HG02885 (cell line): ENCODE results near the gene TMEM109.
A peak's percentile ranks its signal among the peaks of the same experiment; 100 is the strongest.

Experiments used
- ATAC-seq: cut with Tn5 transposase; IDR thresholded peaks from one replicate; pipeline ENCODE4 v1.9.1; 2021; ENCODE audit warnings: mild to moderate bottlenecking; ENCODE audit not compliant: unreplicated experiment, poor library complexity

The TMEM109 gene

DNA sequence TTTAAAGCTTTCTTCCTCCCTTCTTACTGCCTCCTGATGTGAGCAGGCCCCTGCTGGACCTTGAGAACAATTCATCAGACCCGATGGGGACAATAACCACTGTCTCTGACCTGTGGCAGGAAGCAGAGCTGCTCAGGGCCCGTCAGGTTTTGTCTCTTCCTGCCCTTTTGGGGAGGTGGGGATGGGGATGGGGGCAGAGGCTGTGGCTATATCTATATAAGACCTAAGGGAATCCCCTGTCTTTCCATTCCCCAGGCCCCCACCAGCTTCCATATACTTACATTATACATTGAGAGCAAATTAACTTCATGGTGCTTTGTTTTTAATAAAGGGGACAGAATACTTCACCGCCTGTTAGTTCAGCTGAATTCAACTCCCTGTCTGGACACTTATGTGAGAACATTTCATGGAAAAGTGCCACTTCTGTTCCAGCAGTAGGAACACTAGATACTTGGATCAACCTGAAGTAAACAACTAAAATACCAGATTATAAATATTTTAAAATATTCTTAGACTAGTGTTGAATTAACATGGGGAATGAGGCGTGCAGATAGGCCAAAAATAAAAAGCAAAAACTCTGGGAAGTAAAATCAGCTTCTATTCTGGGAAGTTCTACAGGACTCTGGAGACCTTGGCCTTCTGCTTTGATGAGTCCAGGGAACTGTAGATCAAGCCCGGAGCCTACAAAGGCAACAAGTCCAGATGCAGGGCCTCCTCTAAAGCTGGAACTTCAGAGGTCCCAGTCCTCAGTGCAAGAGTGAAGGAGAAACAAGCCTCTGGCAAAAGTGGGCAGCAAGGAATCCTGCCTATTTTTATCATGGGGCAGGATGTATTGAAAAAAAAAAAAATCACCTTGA, 35.5 kb upstream of the TMEM109 start:
- ATAC-seq = no peak

DNA sequence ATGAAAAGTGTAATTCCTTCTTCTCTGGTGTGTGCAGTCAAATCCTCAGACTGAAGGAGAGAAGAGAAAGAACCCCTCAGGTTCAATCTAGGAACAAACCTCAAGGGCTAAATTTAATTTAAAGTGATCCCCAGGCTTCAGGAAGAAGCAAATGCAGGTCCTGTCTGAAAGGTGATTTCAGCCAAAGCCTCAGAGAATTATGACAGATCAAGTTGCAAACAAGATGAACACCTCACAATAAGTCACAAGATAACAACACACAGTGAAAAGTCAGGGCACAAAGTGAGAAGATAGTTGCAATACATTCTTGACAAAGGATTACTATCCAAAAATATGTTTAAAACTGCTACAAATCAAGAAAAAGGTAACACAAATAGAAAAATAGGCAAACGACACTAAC, 34.9 kb upstream of the TMEM109 start:
- no peak for ATAC-seq

DNA sequence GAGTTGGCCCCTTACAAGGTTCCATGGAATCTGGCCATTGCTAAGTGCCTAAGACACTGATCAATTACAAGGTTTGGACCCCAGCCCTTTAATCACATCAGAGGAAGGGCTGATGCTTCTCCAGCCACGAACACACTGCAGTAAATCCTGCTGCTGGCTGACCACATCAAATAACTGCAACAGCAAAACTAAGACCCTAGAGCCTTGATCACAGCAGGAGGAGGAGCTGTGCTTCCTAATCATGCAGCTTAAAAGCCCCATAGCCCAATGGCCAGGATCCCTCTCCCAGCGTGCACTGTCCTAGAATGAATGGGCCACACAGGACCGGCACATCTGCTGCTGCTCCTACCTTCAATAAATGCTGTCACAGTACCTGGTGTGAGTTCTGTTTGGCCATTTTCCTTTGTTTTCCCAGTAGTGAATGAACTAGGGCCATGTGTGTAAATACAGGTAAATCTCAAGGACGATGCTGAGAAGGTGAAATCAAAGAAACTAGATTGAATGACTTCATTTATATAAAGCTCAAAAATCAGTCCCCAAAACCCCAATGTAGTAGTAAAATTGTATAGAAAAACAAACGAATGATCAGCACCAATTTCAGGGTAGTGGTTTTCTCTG, 33.9 kb upstream of the TMEM109 start:
- ATAC-seq = no peak

DNA sequence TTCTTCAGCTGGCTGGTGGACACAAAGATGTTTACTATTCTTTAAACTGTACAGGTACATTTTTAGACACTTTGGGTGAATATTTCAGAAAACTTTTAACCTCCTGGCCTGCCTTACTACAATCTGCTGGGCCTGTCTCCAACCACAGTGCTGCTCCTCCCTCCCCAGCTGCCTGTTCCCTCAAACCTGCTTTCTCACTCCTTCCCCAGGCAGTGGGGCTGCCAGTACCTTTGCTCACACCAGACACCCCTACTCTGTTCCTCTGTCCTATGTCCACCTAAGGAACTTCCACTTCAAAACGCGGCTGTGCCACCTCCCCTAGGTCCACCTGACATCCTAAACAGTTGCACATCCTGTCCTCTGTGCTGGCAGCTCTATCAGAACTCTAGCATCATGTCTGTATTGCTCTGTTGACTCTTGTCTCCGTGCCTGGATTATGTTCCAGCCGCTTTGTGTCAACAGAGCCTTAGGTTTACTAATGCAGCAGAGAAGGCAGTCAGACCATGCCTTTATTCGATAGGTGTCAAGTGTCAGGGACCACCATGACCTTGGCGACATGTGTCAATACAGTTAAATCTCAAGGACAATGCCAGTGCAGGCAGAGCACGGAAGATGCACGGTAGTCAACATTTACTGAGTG, 33.2 kb upstream of the TMEM109 start:
- ATAC-seq = no peak

DNA sequence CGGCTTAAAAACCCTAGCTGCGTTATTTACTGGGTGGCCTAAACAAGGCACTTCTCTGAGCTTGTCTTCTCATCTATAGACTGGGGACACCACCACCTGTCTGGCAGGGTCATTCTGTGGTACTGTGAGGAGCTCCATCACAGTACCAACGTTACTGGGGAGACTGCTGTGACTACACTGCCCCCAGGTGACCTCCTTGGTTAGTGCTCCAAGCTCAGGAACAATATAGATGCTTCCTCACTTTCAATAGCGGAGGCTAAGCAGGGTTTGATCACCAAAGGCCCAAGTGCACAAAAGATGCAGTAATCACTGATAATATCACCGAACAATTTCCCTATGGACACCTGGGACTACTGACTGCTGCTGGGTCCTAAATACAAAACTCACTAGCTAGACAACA, 26.4 kb upstream of the TMEM109 start:
- no peak for ATAC-seq

DNA sequence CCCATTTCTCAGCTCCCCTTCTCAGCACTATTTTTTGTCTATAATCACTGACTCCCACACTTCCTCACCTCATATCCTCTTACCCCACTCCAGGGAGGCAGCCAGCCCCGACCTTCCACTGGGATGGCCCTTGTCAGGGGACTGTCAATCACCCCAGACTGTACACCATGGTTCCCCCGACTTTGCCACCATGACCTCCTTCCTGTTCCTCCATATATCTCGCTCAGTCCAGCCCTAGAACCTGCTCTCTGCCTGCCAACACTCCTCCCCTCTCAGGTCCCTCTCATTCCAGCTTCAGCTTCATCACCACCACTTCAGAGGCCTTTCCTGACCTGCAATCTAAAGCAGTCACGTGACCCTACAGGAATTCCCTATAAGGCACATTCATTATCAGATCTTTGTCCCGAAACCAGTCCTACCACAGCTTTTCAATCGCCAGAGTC, 24.1 kb upstream of the TMEM109 start:
- no peak for ATAC-seq

DNA sequence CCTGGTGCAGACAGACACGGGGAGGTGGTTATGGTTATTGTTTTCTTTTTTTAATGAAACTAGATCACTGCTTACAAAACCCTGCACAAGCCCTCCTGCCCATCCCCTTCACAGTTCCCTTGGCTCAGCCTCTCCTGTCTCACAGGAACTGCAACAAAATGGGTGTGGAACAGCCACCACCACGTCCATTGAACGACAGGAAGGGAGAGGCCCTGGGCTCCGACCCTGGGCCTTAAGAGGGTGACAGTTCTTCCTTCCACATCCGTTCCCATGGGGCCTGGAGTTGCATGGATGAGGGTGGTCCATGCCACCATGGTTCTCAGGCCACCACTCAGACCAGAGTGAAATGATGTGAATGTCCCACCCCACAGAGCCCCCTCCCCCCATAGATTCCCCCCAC, 23.3 kb upstream of the TMEM109 start:
- no peak for ATAC-seq

DNA sequence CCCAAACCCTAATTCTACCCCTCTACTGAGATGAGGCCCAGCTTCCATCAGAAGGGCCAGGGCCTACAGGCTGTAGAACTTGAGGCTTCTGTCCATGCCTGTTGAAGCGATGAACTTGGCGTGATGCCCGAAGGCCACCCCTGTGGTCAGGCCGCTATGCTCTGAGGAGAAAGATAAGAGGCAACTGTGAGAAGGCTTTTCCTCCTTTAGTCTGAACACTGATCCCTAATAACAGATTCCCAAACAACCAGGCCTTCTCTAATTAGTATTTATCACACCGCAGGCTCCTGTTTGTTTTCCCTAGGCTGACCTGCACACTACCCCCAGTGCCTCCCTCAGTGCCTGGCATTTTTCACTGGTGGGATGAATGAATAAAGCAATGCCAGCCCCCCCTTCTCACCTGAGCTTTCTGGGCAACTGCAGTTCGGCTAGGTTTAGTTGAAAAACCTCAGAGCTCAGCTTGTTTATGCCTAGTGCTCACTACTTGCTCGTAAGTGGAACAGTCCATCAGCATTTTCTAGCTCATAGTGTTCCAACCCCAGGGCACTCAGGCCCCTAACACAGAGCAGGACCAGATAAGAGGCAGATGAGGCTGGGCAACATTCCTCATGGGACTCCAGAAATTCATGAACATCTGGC, 22.7 kb upstream of the TMEM109 start:
- ATAC-seq = no peak

DNA sequence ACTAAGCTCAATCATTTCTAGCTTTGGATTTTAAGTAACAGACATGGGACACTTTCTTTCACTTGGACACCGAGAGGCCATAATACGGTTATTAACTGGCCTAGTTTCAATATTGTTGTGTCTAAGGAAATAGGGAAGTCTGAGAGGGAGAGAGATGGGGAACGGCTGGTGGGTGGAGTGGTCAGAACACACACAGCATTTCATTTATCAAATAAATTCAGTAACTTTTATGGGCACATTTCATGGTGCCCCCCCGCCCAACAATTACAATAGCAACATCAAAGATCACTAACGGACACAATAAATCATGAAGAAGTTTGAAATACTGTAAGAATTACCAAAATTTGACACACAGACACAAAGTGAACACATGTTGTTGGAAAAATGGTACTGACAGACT, 18.3 kb upstream of the TMEM109 start:
- ATAC-seq = no peak

DNA sequence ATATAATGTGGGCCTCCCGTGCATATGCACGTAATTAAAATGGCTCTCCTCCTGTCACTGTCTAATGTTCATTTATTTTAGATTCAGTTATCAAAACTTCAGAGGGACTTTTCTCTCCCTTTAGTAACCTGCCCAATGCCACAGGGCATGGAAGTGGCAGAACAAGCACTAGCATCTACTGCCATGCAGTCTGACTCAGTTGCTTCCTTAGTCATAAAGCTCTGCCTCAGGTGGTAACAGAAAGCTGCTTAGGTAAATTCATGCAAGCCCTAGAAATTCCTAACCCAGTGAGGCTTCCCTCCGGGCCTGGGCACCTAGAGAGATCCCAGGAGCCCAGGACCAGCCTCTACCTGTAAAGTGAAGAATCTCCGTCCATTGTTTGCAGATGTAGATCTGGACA, 16.5 kb upstream of the TMEM109 start:
- no peak for ATAC-seq

DNA sequence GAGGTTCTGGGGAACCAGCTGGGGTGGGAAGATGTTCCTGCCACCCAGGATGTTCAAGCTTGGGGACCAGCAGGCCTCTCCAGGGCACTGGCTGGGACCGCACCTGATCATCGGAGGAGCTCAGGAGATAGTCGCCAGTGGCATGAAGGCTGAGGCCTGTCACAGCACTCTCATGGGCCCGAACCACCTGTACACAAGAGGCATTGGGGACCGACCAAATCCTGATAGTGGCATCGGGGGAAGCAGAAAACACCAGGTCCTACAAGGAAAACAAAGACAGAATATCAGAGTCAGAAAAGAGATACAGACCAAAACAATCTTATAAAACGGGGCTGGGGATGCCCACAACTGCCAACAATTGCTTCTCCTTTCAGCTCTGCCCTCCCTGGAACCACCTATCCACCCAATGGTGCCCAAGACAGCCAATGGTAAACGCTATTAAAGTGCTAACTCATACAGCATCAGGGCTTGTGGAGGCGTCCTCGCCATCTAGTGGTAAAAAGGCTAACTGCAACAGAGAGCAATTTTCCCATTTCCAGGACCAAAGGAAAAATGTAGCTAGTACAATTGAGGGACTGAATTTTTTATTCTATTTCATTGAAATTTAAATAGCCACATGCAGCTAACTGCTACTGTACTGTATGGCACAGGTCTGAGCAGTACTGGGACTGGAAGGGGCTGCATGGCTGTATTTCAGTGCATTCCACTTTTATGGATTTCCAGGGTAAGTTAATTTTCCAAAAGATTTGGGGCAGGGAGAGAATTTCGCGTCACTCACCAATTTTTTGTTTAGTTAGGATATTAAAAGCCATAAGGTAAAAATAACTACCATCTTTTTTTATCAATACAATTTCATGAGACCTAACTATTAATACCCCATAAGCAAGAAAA, 14.7 kb upstream of the TMEM109 start:
- ATAC-seq = peak; percentile 47

DNA sequence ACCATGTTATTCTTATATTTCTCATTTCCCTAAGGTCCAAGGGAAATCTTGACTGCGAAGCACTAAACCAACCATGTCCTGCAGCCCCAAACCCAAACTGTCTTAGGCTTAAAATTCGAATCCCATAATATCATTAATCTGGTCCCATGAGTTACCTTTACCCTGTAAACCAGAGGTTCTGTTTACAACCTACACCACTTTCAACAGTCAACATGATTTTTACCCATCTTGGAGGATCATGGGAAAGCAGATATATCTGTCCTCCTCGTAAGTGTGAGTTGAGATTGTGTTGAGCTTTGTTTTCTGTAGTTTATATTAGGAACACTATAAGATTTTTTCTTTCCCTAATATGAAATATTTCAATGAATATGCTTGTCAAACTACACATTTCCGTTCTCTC, 14.0 kb upstream of the TMEM109 start:
- no peak for ATAC-seq

DNA sequence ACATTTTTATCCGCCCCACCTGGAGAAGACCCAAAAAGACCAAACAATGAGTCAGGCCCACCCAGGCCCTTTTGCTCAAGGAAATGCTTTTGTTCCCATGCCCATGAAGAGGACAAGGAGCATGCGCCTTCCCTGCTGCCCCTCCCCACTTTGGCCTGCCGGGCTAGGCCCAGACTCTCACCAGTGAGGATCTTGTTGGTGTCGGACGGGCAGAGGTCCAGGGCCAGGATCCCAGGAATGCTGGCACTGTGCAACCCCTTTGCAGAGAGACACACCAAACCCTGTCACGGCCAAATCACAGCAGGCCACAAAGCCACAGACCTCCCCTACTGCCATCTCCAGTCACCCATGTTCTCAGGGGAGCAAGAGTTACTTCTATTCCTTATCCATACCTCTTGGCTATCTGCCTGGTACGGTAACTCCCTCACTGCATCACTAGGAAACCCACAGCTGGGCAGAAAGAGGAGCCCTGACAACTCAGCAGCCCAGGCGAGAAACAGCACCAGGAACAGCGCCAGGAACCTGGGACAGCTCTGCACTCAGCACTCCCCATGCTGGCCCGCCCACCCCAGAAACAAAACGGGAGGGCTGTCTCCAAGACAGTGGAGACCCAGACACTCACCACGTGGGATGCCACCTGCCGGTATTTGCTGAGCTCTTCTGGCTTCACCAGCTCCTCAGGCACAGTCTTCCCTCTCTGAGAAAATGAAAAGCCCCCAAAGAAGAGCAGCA, 13.1 kb upstream of the TMEM109 start:
- no peak for ATAC-seq

DNA sequence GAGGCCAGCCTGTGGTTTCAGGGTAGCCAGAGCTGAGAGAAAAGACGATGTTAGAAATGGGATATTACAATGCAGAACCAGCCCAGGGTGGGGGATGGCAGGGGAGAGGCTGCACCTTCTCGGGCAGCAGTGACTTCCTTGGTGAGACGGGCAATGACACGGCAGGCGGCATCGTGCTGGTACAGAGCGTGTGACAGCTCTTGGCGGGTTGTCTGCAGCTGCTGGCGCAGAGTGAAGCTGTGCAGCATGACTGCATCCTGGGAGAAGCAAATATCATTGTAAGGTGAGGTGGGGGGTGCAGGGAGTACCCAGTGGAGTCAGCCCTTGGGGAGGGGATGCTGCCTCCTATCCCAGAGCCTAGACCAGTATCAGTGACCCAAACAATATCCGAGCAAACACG, 11.3 kb upstream of the TMEM109 start:
- no peak for ATAC-seq

DNA sequence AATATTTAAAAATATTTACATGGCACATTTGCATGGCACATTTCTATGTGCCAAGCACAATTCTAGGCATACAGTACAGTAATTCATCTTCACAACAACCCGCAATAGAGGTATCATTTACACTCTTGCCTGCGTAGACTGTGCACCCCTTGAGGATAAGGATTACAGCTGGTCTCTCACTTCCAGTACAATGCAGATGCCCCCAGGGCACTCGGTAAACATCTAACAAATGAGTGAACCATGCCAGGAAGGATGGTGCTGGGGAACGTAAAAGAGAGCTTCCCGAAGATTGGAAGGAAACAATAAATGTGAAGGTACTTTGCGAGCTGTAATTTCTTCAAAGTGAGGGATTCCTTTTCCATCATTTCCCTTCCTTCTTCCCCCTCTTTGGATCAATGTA, 8.9 kb upstream of the TMEM109 start:
- no peak for ATAC-seq

DNA sequence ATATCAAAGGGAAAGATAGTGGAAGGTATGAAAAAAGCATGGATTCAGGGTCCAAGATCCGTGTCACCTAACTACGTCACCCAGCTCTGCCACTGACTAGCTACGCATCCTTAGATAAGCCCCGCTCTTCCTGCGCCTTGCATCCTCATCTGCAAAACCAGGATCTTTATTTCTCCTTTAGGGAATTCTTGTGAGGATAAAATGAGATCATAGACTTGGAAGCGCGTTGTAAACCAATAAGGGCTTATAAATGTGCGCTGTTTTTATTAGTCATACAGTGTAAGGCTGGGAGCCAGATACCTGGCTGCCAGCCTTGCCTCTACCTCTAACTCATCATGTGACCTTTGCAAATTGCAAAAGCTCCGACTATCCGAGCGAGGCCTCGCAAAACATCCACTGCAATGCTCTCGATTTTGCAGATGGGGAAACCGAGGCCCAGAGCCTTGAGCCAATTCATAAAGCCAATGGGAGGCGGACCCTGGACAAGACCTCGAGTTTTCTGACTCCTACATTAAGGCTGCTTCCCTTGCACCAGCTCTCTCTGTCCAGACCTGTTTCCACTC, 8.3 kb upstream of the TMEM109 start:
- ATAC-seq = no peak

DNA sequence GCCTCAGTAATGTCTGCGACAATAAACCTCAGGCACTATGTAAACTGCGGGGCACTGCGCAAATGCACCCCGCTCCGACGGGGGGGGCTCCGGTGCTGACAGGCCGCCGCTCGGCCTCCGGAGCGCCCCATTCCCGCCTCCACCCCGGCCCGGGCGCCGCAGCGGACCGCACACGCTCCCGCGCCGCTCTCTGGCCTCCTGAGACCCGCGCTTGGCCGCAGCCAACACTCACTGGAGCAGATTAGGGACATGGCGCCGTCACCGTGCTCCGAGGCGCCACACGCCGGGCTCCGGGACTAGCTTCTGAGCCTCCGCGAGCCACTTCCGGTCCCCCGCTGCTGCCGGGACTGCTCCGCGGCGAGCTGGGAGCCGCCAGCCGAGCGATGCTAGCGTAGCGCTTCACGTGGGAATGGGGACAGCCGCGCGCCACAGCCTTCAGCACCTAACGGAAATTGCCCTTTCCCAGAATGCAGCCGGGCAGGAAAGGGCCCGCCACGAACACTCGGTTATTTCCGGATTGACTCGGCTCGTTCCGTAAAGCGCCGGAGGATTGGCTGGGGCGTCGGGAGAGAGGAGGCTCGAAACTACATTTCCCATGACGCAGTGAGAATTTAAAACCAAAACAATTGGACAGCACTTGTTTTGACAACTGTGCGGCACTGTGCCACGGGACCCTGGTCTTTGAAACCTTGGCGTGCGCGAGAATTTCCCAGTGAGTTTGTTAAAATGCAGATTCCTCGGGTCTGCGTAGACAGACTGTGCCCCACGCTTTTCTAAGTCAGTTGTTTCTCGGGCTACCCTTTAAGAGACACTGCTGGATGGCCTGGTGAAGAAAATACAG, 7.6 kb upstream of the TMEM109 start, which contains the start of gene PRPF19:
Gene PRPF19, minus strand, starts transcription at position 454 of the 841 bp plus-strand sequence. Its CDS starts 203 bp downstream, at position 251.
- peak; percentile 75 for ATAC-seq

DNA sequence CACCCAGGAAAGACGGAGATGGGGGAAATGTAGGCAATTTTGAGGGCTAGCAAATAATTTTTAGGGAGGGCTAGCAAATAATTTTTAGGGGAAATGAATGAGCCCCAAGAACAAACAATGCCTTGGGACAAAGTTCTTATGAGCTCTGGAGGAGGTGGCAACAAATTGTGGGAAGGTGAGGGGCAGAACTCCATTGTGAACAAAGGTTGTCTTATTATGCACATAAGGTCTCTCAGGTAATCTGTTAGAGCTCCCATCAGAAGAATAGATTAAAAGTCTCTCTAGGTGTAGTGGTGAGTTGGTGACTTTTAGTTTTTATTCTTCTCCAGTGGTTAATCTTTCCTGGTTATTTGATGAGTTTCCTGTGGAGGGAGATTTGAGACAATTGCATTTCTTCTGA, 5.2 kb upstream of the TMEM109 start:
- no peak for ATAC-seq
